H1 (cell line): ENCODE results near the gene LILRB1. TPM values are rescaled to one million over a fixed set of nuclear protein-coding genes. Genes with fewer than 3 reads are reported as not detected.

Experiments
- CTCF ChIA-PET: fragments of 300-600 bp; sonication (Branson Sonifier 250); formaldehyde crosslinking; loops from one replicate; lab custom pipeline; 2021; ENCODE audit not compliant: partially characterized antibody; lab: Charles Lee
- POLR2A ChIA-PET: fragments of 300-600 bp; sonication (Branson Sonifier 250); formaldehyde crosslinking; loops from one replicate; lab custom pipeline; 2021; ENCODE audit warnings: inconsistent platforms; ENCODE audit not compliant: partially characterized antibody; lab: Charles Lee
- DNase-seq, 2 experiments: peaks; one replicate each; pipeline versions ENCODE4 v3.0.0 to v3.0.0-alpha.2; 2010 to 2022; ENCODE audit warnings: low spot score in 2 of 2, low read depth in 1 of 2, mixed read lengths in 1 of 2
- FAIRE-seq: peaks from 2 replicates; lab custom pipeline; 2011; peaks lifted over from hg19 to GRCh38; lab: Jason Lieb, UNC
- H2AFZ ChIP-seq: 2 replicates; pipeline ENCODE4 v1.8.1; 2012; ENCODE audit warnings: low read length, inconsistent platforms
- H2AK5ac ChIP-seq: 2 replicates; pipeline ENCODE4 v1.6.1; 2013; ENCODE audit warnings: low read depth, low read length
- H2BK120ac ChIP-seq: replicated peaks from 2 replicates; pipeline ENCODE3; 2013; ENCODE audit warnings: low read depth, low read length, inconsistent platforms
- H2BK12ac ChIP-seq: 2 replicates; pipeline ENCODE4 v1.6.1; 2013; ENCODE audit warnings: low read depth, low read length
- H2BK15ac ChIP-seq: 2 replicates; pipeline ENCODE4 v1.6.1; 2013; ENCODE audit warnings: low read length
- H2BK20ac ChIP-seq: 2 replicates; pipeline ENCODE4 v1.6.1; 2013; ENCODE audit warnings: low read length
- H2BK5ac ChIP-seq: 2 replicates; pipeline ENCODE4 v1.6.1; 2013; ENCODE audit warnings: low read depth, low read length
- H3K14ac ChIP-seq: 2 replicates; pipeline ENCODE4 v1.6.1; 2013; ENCODE audit warnings: inconsistent platforms; ENCODE audit not compliant: insufficient read length
- H3K18ac ChIP-seq: 2 replicates; pipeline ENCODE4 v1.6.1; 2013; ENCODE audit warnings: low read length; ENCODE audit errors: extremely low read depth
- H3K23ac ChIP-seq: 2 replicates; pipeline ENCODE4 v1.6.1; 2013; ENCODE audit warnings: inconsistent platforms; ENCODE audit not compliant: insufficient read length
- H3K23me2 ChIP-seq: 2 replicates; pipeline ENCODE4 v1.6.1; 2013; ENCODE audit warnings: low read depth, low read length
- H3K27ac ChIP-seq: 2 replicates; pipeline ENCODE4 v1.6.1; 2011; ENCODE audit warnings: low read depth, low read length, inconsistent platforms
- H3K27me3 ChIP-seq, 4 experiments: replicated peaks in 1 of 4; 1 replicate in 1 of 4; 2 replicates in 3 of 4; pipeline versions ENCODE4 v1.6.1 to v1.8.1; 2011 to 2013; ENCODE audit warnings: low read length in 3 of 4, mild to moderate bottlenecking in 3 of 4, inconsistent platforms in 2 of 4, mixed read lengths in 2 of 4, moderate library complexity in 1 of 4; ENCODE audit not compliant: control insufficient read depth in 3 of 4, insufficient read depth in 3 of 4; ENCODE audit errors: extremely low read depth in 1 of 4
- H3K36me3 ChIP-seq, 4 experiments: 2 replicates each; pipeline versions ENCODE4 v1.6.1 to v1.8.1; 2011 to 2013; ENCODE audit warnings: mild to moderate bottlenecking in 4 of 4, low read length in 3 of 4, moderate library complexity in 2 of 4, control low read depth in 1 of 4, inconsistent platforms in 1 of 4; ENCODE audit not compliant: insufficient read depth in 4 of 4, control insufficient read depth in 2 of 4
- H3K4ac ChIP-seq: replicated peaks from 2 replicates; pipeline ENCODE3; 2013; ENCODE audit warnings: low read length, low read depth, mixed read lengths, inconsistent platforms; ENCODE audit not compliant: insufficient read length
- H3K4me1 ChIP-seq, 4 experiments: replicated peaks in 1 of 4; 1 replicate in 1 of 4; 2 replicates in 3 of 4; pipeline versions ENCODE4 v1.6.1 to v1.8.1; 2011 to 2013; ENCODE audit warnings: low read length in 3 of 4, inconsistent platforms in 2 of 4, mixed read lengths in 1 of 4; ENCODE audit not compliant: insufficient read depth in 4 of 4, control insufficient read depth in 3 of 4
- H3K4me2 ChIP-seq, 2 experiments: 2 replicates each; pipeline versions ENCODE4 v1.6.1 to v1.8.1; 2011 to 2013; ENCODE audit warnings: low read depth in 2 of 2, low read length in 2 of 2, control low read depth in 1 of 2, inconsistent platforms in 1 of 2, mild to moderate bottlenecking in 1 of 2; ENCODE audit not compliant: insufficient read depth in 1 of 2
- H3K4me3 ChIP-seq, 4 experiments: fragments of 200-600, 300-600 bp in 1 of 4; sonication (generic), shearing (Covaris generic), sonication (Bioruptor Twin) in 1 of 4; 2 replicates each; pipeline versions ENCODE4 v1.5.1 to v1.8.1; 2011 to 2016; ENCODE audit warnings: low read length in 4 of 4, low read depth in 3 of 4, control low read depth in 2 of 4, inconsistent platforms in 2 of 4, mild to moderate bottlenecking in 2 of 4, mixed read lengths in 1 of 4, moderate library complexity in 1 of 4; ENCODE audit not compliant: insufficient read depth in 2 of 4; ENCODE audit errors: extremely low read depth in 1 of 4
- H3K56ac ChIP-seq: replicated peaks from 2 replicates; pipeline ENCODE3; 2013; ENCODE audit warnings: low read depth, mild to moderate bottlenecking, mixed read lengths, low read length, inconsistent platforms; ENCODE audit not compliant: insufficient read length
- H3K79me1 ChIP-seq: 2 replicates; pipeline ENCODE4 v1.6.1; 2013; ENCODE audit warnings: low read depth, low read length, control low read depth
- H3K79me2 ChIP-seq, 2 experiments: 2 replicates each; pipeline versions ENCODE4 v1.6.1 to v1.8.1; 2012 to 2013; ENCODE audit warnings: low read length in 2 of 2, mild to moderate bottlenecking in 2 of 2, inconsistent platforms in 1 of 2; ENCODE audit not compliant: insufficient read depth in 2 of 2, control insufficient read depth in 1 of 2
- H3K9ac ChIP-seq, 4 experiments: replicated peaks in 1 of 4; 1 replicate in 1 of 4; 2 replicates in 3 of 4; pipeline versions ENCODE4 v1.6.1 to v1.8.1; 2011 to 2013; ENCODE audit warnings: low read depth in 3 of 4, low read length in 3 of 4, control low read depth in 2 of 4, mild to moderate bottlenecking in 2 of 4, moderate library complexity in 2 of 4, inconsistent platforms in 1 of 4; ENCODE audit errors: extremely low read depth in 1 of 4
- H3K9me3 ChIP-seq, 2 experiments: 2 replicates each; pipeline versions ENCODE4 v1.6.1 to v1.8.1; 2012 to 2013; ENCODE audit warnings: mild to moderate bottlenecking in 2 of 2, moderate library complexity in 2 of 2, control low read depth in 1 of 2, inconsistent platforms in 1 of 2, low read depth in 1 of 2, low read length in 1 of 2, mixed read lengths in 1 of 2; ENCODE audit not compliant: insufficient read depth in 2 of 2
- H4K20me1 ChIP-seq, 2 experiments: replicated peaks in 1 of 2; 2 replicates each; pipeline versions ENCODE3 to v1.8.1; 2011 to 2013; ENCODE audit warnings: inconsistent platforms in 2 of 2, low read length in 2 of 2, mild to moderate bottlenecking in 1 of 2; ENCODE audit not compliant: insufficient read depth in 2 of 2, control insufficient read depth in 1 of 2
- H4K5ac ChIP-seq: 2 replicates; pipeline ENCODE4 v1.6.1; 2013; ENCODE audit warnings: low read length, low read depth, mixed read lengths, inconsistent platforms; ENCODE audit not compliant: insufficient read length
- H4K8ac ChIP-seq: 2 replicates; pipeline ENCODE4 v1.8.0; 2013; ENCODE audit warnings: mild to moderate bottlenecking, moderate library complexity, low read length, inconsistent platforms; ENCODE audit not compliant: insufficient read depth; ENCODE audit errors: extremely low read depth
- H4K91ac ChIP-seq: replicated peaks from 2 replicates; pipeline ENCODE3; 2013; ENCODE audit warnings: low read length, mixed read lengths, inconsistent platforms; ENCODE audit not compliant: insufficient read length
- ASH2L ChIP-seq: fragments of 200-600, 300-600 bp; sonication (generic); IDR thresholded peaks from one replicate; pipeline ENCODE4 v1.7.1; 2017; ENCODE audit warnings: low read length
- CBX5 ChIP-seq: fragments of 300-800, 300-1000 bp; sonication (generic); IDR thresholded peaks from 2 replicates; pipeline ENCODE4 v1.7.1; 2016; ENCODE audit warnings: antibody characterized with exemption, low read length, low read depth
- CHD1 ChIP-seq: IDR thresholded peaks from 2 replicates; pipeline ENCODE4 v1.6.1; 2012; ENCODE audit warnings: low read depth, low read length, improper control_type of control experiment
- KDM4A ChIP-seq: IDR thresholded peaks from one replicate; pipeline ENCODE4 v1.7.1; 2012; ENCODE audit warnings: low read depth, mild to moderate bottlenecking, moderate library complexity, low read length, inconsistent platforms; ENCODE audit not compliant: severe bottlenecking
- SP2 ChIP-seq: IDR thresholded peaks from 2 replicates; pipeline ENCODE4 v1.6.1; 2012; ENCODE audit warnings: mild to moderate bottlenecking, low read length, inconsistent platforms
- SRF ChIP-seq: IDR thresholded peaks from 2 replicates; pipeline ENCODE4 v1.6.1; 2011; ENCODE audit warnings: mild to moderate bottlenecking, low read depth, low read length, moderate library complexity
- TCF12 ChIP-seq: IDR thresholded peaks from 2 replicates; pipeline ENCODE4 v1.6.1; 2011; ENCODE audit warnings: low read depth, mild to moderate bottlenecking, low read length
- WGBS, 2 experiments: shearing (Covaris generic) in 1 of 2; methylation state at CpG; one replicate each; pipeline versions ENCODE4 v1.1.6 to v1.1.7; 2013 to 2015; ENCODE audit warnings: low lambda C conversion rate in 2 of 2, mixed read lengths in 2 of 2, inconsistent platforms in 1 of 2, low coverage in 1 of 2, missing lambda C conversion rate in 1 of 2; ENCODE audit not compliant: insufficient replicate concordance in 2 of 2, insufficient coverage in 1 of 2, insufficient read length in 1 of 2; ENCODE audit errors: extremely low coverage in 1 of 2, missing lambda C conversion rate in 1 of 2; 5-methylcytosine and 5-hydroxymethylcytosine counted together
- polyA plus RNA-seq, 7 experiments: library from polyadenylated mRNA; depleted of rRNA in 3 of 7; stranded (reverse) in 5 of 7; unstranded in 2 of 7; fragments of >200 nt in 5 of 7; fragments of 200-250 nt in 2 of 7; gene quantifications; 1 replicate in 5 of 7; 2 replicates in 1 of 7; 4 replicates in 1 of 7; pipeline versions ENCODE4 v1.2.1 to v1.2.3, GENCODE V29; 2011 to 2013; ENCODE audit warnings: missing spikeins in 2 of 7, mixed read lengths in 2 of 7
- total RNA-seq: library from RNA; stranded (reverse); fragmentation: NEBNext Ultra II Directional; extraction: Animal tissue kit (Norgen Biotek cat#: 25700); gene quantifications from 2 replicates; pipeline ENCODE4 v1.2.1, GENCODE V29; 2021

The LILRB1 gene
- total and polyA plus RNA-seq, 2 of the 8 experiments (the other 6 are each of a cell fraction or from before 2014, with no cell fraction given), result not detected

- H3K9ac ChIP-seq, result no peak overlapping the region
- TF ChIP-seq CBX5, result no peak
- no peak for TF ChIP-seq ASH2L
- no peak for TF ChIP-seq CHD1
- no peak for TF ChIP-seq SRF
- no peak for TF ChIP-seq SP2
- TF ChIP-seq TCF12, result no peak
- TF ChIP-seq KDM4A, result no peak
- TF ChIP-seq, all 59 proteins: peak for 0
- no peak overlapping the region for H2BK5ac ChIP-seq
- H3K9me3 ChIP-seq, result peaks cover 44 to 69% of the 10 kb centered on the region in 2 experiments
- H2BK12ac ChIP-seq, result no peak overlapping the region
- H4K91ac ChIP-seq, result no peak overlapping the region
- DNase-seq, result no peak
- no peak overlapping the region for H3K27ac ChIP-seq
- H4K8ac ChIP-seq, result no peak overlapping the region
- H2BK15ac ChIP-seq, result no peak overlapping the region
- H3K79me2 ChIP-seq, result no peaks in the 10 kb centered on the region
- no peak overlapping the region for H4K5ac ChIP-seq
- no peaks in the 10 kb centered on the region for H3K27me3 ChIP-seq
- H2BK120ac ChIP-seq, result no peak overlapping the region
- no peaks in the 10 kb centered on the region for H3K4me1 ChIP-seq
- H2AK5ac ChIP-seq, result no peak overlapping the region
- H3K23me2 ChIP-seq, result no peaks in the 10 kb centered on the region
- no peak overlapping the region for H3K4me3 ChIP-seq
- CTCF ChIA-PET, result no interaction called here
- H3K36me3 ChIP-seq, result no peaks in the 10 kb centered on the region
- POLR2A ChIA-PET, result no interaction called here
- H3K4me2 ChIP-seq, result no peak overlapping the region
- H3K18ac ChIP-seq, result no peak overlapping the region
- no peak overlapping the region for H3K23ac ChIP-seq
- FAIRE-seq, result no peak
- H2AFZ ChIP-seq, result no peak overlapping the region
- no peak overlapping the region for H3K4ac ChIP-seq
- no peaks in the 10 kb centered on the region for H4K20me1 ChIP-seq
- WGBS, 2 experiments, result 66% methylated on average over 5 of the region's 5 CpGs; no CpG with 5 or more reads in 1 of the 2 experiments
- H2BK20ac ChIP-seq, result no peak overlapping the region
- H3K79me1 ChIP-seq, result no peaks in the 10 kb centered on the region
- H3K14ac ChIP-seq, result no peak overlapping the region
- H3K56ac ChIP-seq, result no peak overlapping the region
Measured at GRCh38 chr19:54600212-54600611, 30.1 kb upstream of the LILRB1 start.
